GM10266 (cell line): Measurements from ENCODE around the gene HINFP.
A peak's percentile ranks its signal among the peaks of the same experiment; 100 is the strongest.

Experiments used
- DNase-seq: peaks from one replicate; pipeline ENCODE4 v3.0.0; 2012; ENCODE audit errors: extremely low spot score
- CTCF ChIP-seq: IDR thresholded peaks from 2 replicates; pipeline ENCODE4 v1.5.1; 2012; ENCODE audit warnings: mild to moderate bottlenecking, low read depth; ENCODE audit not compliant: control insufficient read depth, insufficient read depth; ENCODE audit errors: missing control alignments

The HINFP gene

GRCh38 chr11:119116235-119116594 lies 5.2 kb upstream of the HINFP start:
- TF ChIP-seq CTCF = no peak
- DNase-seq = no peak

- TF ChIP-seq CTCF = no peak
- DNase-seq = no peak
Measured at GRCh38 chr11:119116601-119117000, 4.8 kb upstream of the HINFP start.

- no peak for DNase-seq
- TF ChIP-seq CTCF = no peak
Measured at GRCh38 chr11:119117004-119117706, 4.2 kb upstream of the HINFP start.

GRCh38 chr11:119118227-119118626 lies 3.2 kb upstream of the HINFP start:
- DNase-seq = no peak
- no peak for TF ChIP-seq CTCF

- DNase-seq = no peak
- TF ChIP-seq CTCF = no peak
Measured at GRCh38 chr11:119118946-119119345, 2.4 kb upstream of the HINFP start.

GRCh38 chr11:119120639-119121007 lies 757 bp upstream of the HINFP start:
- TF ChIP-seq CTCF = no peak
- no peak for DNase-seq

- TF ChIP-seq CTCF = no peak
- DNase-seq = peak; percentile 40
Measured at GRCh38 chr11:119121811-119122124, 388 bp downstream of the HINFP start.
